GM19023 (cell line): ENCODE data around the gene RAPGEF6.
"Not testable (repeated sequence)": the region's sequence is repeated elsewhere in the genome, so short reads cannot be mapped to it uniquely, and the experiment has no call there.

Experiments
- ATAC-seq: cut with Tn5 transposase; IDR thresholded peaks from one replicate; pipeline ENCODE4 v1.9.1; 2021; ENCODE audit warnings: mild to moderate bottlenecking, moderate library complexity; ENCODE audit not compliant: unreplicated experiment

RAPGEF6 gene

DNA sequence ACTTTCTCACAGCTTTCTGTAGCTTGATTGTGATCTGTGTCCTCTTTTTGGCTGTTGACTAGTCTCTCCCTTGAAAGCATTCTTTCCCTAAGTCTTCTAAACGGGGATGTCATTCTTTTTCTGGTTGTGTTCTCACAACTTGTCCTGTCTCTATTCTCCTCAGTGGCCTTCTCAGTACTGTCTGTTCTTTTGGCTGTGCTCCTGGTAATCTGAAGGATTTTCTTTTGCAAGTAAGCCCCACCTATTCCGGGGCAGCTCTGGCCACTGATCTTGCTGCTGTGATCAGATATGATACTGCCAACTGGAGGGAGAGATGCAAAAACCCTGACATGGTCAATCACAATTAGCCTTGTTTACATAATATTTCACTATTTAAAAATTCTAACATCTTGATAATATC, 198.9 kb downstream of the RAPGEF6 start:
- no peak for ATAC-seq

DNA sequence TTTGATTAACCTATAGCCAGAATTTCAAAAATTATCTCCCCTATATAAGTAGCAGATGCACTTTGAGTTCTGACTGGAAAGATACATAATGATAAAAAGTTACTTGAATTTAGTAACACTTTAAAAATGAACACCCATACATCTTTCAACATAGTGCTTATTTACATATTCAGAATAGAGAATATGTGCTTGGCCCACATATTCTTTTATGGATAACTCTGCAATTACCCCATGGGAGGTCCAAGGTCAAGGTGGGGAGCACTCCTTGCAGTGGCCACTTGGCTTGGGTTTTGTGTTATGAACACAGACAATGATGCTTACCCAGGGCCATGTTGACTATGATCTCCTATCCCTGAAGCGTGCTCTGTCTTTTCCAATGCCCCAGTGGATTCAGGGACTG, 201.9 kb downstream of the RAPGEF6 start:
- ATAC-seq = no peak

DNA sequence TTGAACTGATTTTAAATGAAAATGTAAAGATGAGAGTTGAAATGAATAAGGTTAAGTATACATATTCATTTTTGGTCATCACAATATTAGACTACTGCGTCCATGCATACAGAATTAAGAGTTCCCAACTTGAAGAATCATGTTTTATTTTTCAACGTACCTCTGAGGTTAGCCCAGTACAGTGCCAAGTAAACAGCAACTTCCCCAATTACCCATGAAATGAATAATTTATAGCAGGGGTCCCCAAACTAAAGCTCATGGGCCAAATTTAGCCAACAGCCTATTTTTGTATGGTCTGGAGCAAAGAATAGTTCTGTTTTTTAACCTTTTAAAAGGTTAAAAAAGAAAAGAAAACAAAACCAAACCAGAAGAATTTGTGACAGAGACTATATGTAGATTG, 203.2 kb downstream of the RAPGEF6 start:
- ATAC-seq = no peak

DNA sequence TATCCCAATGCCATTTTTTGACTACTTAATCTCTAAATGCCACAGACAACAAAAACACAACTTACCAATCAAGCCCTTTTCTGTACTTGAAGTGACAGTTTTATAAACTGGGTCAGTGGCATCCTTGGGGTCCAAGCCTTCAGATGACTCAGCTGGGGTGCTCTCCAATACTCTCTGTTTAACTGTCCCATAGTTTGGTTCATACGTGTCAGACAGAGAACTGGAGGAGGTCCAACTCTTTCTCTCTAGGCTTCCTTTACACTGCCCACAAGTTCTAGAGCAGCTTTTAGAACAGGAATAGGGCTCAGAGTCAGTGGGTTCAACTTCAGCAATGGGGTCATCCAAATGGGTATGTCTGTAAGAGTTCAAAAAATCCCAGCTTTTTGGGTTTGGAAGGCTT, 204.2 kb downstream of the RAPGEF6 start:
- no peak for ATAC-seq

DNA sequence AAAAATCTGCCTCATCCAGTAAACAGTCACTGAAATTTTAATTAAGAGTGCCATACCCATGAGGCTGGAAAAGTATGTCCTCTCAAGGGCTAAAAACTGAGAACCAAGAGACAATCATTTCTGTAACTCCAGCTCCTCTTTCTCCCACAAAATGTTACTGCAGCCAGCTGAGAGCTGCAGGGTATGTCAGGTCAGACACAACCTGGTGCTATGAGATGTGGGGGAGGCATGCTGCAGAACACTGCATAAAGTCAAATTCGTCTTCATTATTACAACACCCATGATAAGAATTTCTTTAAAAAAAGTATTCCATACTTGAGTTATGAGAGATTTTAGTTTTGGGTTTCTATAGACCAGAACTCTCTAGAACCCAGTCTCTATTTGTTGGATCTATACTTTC, 209.0 kb downstream of the RAPGEF6 start:
- ATAC-seq = no peak

DNA sequence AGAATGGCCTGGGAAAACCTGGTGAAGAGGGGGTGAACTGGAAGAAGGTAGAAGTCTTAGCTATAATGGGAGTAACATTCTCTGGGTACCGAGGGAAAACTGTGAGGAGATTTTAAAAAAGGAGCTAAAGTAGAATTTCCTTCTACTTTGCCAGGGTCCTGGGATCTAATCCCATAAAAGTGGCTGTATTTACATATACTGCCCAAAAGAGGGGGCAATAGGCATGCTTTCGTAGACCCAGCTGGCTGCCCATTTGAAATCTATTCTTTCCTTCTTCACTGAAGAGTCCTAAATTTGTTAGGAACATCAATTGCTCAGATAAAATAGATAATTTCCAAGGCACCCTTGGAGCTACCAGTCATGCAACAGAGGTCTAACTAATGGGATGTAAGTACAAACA, 212.0 kb downstream of the RAPGEF6 start:
- ATAC-seq = no peak

DNA sequence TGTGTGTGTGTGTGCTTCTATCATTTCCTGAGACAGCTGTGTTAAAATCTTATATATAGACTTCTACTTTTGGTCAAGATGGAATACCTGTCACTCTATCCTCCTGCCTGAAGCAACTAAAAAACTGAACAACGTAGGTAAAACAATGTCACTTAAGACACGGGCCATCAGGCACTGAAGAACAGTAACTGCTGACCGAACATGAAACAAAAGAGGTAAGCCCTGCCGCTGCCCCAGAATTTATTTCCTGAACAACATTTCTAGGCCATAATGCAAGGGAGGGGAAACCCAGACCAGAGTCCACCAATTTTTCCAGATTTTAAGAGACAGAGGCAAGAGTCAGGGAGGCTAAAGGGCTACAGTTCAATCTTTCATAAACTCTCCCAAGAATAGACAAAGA, 215.2 kb downstream of the RAPGEF6 start:
- no peak for ATAC-seq

DNA sequence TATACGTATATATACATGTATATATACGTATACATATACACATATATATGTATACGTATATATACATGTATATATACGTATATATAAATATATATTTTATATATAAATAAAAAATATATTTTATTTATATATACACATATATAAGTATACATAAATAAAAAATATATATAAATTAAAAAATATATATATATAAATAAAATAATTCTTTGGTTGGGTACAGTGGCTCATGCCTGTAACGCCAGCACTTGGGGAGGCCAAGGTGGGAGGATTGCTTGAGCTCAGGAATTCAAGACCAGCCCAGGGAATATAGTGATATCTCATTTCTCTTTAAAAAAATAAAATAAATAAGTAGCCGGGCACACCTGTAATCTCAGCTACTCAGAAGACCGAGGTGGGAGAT, 216.2 kb downstream of the RAPGEF6 start:
- ATAC-seq = no peak

DNA sequence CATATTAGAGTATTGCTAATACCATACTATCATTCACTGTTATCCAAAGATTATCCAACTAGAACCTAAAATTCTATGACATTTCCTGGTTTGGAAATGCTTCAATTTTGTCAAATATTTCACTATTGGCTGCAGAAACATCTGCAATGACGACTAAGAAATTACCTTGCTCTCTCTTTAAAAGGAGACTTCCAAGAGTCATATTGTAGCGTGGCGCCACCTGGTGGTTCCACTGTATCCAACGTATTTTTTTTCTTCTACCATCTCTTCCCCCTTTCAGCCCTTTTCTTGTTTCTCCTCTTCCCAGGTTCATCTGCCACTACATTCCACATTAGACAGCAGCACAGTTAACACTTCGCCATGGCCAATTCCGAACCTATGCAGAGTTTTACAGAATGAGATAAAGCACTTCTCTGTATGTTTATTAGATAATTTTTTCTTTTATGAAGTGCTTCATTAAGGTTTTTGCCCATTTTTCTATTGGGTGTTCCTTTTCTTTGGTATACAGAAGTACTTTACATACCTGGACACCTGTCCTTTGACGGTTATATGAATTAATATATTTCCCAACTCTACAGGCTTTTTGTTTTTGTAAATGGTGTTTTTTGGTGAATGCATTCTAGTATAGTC, 217.7 kb downstream of the RAPGEF6 start:
- peak; percentile 38 for ATAC-seq

DNA sequence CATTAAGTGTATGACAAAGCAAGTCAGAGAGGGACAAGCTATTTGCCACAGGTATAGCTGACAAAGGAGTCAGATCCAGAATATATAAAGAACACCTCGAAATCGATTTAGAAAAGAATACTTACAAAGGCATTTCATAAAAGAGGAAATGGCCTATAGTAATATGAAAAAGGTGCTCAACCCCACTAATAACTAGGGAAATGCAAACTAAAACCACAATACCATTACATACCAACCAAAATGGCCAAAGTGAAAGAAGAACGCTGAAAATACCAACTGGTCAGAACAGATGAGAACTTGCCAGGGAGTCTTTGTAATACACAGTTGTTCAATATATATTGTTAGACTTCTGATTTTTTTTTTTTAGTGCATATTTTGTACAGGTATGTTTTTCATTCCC, 218.3 kb downstream of the RAPGEF6 start:
- peak; percentile 58 for ATAC-seq

DNA sequence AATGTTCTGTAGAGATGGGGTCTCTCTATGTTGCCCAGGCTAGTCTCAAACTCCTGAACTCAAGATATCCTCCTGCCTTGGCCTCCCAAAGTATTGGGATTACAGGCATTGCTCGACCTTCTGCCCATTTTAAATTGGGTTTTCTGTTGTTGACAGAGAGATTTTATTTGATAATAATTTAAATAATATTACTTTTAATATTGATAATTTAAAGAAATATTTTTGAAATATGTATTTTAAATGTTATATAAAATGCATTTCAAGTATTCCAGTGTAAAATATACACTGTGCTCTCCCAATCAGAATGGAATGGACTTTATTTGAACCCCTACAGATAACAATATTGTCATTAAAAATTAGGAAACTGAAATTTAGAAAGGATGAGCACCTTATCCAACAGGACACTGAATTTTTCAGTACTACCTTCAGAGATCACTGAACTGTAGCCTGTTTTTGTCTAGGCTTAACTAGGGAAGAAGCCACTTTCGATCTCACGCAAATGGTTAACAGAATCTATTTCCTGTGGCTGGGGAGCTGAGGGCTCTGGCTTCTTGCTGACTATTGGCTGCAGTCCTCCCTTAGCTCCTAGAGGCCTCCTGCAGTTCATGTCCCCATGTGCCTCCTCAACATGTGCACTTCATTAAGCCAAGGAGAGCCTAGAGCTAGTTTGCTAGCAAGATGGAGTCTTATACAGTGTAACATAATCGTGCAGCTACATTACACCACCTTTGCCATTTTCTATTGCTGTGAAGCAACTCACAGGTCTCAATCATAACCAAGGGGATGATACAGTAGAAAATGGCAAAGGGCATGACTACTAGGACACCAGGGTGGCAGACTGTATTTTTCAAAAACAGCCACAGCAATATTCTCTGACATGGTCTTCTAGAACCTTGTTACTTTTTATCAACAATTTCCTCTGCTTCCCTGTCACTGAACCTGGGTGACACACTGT, 221.1 kb downstream of the RAPGEF6 start:
- peak; percentile 65 for ATAC-seq

DNA sequence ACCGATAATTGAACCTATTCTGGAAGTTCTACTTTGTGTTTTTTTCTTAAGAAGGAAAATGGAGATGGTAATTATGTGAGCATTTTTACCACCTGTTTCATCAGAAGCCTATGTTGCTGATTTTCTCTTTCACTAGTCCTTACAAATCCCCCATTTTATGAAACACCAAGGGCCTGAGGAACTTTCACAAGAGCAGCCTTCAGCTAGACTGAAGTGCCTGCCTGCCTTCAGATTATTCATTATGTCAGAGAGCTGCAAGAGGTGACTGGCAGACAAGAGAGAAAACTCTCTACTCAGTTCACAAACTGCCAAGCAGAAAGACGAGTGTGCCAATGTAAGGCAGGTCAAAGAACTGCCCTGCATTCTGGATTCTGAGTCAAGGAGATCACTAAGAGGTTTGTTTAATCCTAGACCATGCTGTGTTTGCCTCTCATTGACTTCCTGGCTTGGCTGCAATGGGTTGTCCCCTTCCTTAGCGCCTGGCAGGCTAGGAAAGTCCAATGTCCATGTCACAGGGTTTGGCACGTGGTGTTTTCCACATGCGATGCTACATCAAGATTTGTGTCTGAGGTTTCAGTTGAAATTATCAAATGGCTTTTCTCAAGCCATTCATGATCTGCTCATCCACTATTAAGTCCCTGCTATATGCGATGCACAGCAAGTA, 227.9 kb downstream of the RAPGEF6 start:
- no peak for ATAC-seq

DNA sequence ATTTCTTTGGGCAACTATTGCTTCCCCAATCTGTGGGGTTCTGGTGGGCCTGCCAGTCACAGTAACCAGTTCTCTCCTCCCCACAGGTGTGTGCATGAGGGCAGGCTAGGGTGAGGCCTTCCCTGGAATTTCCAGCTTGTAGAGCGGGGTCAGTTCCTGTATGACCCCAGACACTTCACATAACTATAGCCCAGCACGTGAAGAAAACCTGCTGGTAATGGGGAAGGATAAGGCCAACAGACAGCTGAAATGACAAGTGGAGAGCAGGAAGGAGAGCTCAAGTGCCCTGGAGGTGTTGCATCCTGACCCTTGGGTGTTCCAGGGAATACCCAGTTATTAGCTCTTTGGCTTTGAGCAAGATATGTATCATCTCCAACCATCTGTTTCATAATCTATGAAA, 229.0 kb downstream of the RAPGEF6 start:
- ATAC-seq = no peak

DNA sequence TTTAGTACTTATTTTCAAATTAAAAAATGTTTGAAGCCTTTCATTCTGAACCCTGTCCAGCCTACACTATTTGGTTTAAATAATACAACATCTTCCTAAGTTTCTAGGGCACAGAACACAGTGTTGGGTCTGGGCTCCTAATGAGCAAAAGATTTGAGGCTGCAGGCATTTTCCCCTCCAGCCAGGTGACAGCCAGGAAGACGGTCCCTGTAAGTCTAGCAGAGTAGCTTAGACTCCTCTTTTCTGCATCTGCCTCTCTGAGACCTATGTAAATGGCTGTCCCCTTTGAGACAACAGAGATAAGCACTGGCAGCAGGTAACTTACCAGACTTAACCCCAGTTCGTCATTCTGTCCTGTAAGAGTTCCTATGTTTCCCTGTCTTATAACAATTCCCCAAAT, 229.4 kb downstream of the RAPGEF6 start:
- no peak for ATAC-seq

DNA sequence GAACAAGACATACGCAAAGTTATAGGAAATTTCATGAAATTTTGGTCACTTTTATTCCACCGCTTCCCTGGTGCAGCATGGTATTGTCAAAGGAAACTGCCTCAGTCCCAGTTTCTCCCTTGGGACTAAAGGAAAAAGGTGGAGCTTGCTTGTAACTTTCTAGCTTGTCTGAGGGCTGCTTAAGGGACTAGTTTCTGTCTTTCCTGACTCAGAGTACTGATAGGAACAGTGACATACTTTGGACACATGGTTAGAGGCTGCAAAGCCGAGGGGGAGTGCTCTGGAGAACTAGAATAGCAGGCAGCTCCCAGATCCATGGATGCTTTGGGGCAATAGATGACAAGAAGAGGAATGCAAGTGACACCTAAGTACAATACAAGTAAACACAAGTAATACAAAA, 234.4 kb downstream of the RAPGEF6 start:
- ATAC-seq = no peak

DNA sequence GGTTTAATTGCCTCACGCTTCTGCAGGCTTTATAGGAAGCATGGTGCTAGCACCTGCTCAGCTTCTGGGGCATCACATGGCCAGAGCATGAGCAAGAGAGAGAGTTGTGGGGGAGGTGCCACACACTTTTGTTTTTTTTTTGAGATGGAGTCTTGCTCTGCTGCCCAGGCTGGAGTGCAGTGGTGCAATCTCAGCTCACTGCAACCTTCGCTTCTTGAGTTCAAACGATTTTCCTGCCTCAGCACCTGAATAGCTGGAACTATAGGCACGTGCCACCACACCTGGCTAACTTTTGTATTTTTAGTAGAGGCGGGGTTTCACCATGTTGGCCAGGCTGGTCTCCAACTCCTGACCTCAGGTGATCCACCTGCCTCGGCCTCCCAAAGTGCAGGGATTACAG, 236.0 kb downstream of the RAPGEF6 start:
- not testable (repeated sequence) for ATAC-seq

DNA sequence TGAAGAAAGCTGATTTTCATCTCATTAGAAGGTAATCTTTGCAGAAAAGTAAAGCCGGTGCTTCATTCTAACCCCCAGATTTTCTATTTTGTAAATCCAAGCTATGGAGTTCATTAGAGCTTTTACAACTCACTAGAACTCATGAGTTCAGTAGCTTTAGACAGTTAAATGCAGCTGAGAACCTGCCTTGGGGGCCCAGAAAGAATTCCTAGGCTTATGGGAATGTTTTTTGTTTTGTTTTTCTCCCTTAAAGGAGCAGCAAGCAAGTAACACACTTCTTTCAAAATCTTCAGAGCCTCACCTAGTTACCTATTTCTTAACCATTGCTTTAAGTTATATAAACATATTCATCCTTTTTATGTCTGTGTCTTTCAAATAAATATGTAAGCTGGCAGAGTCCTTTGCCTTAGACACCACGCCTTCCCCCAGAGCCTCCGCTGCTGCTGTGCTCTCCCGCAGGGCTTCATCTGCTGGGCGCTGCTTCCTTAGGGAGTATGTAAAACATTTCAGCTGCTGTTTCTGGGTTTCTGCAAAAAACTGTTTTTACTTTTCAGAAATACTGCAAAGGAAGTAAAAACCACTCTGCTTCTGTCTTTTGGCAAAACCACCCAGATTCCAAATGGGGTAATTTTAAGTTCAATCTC, 238.3 kb downstream of the RAPGEF6 start:
- ATAC-seq = no peak

DNA sequence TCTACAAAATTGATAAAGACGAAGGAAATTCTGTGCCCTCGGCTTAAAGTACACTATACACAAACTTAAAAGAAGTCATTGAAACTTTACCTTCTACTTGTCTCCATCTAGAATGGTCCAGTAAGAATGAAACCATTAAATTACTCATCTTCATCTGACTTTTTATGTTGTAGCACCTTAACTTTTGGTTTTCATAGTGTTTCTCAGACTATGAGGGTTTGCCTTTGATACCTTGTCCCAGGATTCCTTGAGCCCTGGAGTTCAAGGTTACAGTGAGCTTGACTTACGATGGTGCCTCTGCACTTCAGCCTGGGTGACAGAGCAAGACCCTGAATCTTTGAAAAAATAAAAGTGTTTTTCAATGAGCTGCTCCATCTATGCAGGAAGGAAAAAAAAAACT, 239.0 kb downstream of the RAPGEF6 start:
- ATAC-seq = peak; percentile 74

DNA sequence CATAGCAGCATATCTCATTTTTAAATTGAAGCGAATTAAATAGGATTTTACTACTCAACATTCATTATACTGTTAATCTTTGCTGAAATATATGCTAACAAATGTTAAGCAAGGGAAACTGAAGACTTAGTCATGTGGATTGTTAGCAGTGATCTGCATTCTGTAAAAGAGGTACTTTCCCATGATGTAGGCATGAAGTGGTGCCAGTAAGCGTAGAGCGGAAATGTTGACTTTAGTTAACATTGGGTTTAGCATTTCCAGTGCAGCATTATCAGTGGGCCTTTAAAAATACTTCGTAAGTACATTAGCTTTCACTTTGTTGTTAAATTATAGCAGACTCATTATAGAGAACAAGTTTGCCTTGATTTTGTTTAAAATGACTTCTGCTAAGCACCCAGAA, 240.9 kb downstream of the RAPGEF6 start:
- ATAC-seq = peak; percentile 64

DNA sequence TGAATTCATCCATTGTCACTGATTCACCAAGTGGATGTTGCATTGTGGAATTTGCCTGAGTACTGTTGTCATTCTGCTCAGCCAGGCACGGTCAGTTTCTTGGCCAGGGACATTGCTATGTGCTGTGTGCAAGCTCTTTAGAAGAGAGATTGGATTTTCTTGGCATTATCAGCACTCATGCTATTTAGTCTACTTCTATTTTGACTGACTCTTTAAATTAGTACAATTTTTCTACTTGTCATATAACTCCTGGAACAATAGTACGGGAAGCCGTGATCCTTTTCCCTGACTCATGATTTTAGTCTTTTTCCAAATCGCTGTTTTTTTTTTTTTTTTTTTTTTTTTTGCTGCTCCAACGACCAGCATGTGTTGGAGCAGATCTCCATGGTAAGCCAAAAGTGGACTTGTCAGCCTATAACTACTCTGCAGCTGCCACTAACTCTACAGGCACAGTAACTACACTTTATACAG, 241.5 kb downstream of the RAPGEF6 start:
- no peak for ATAC-seq

DNA sequence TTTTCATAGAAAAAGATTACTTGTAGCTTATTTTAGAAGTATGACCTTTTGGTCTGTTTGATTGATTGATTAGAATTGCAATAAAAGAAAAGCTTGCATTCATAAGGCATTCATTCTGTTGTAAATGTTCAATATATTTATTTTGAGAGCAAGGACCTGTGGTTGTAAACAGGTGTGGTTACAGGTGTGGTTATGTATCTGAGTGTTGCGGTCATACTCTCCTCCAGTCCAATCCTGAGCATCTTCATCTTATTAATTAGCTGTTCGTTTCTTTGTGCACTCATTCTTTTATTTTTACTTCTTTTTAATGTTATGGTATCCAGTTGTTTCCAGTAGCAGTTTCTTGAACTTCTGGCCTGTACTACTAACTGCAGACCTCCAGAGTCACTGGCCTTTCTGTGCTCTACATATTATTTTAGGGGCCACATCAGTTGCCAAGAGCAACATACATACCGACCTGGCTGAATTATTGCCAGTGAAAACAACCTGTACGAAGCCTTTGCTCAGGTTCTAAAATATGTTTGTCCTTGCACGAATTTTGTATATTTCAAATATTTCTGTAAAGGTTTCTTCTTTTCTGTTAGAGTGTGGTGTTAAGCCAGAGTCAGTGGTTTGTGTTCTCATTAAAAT, 242.4 kb downstream of the RAPGEF6 start:
- no peak for ATAC-seq
